HepG2 (cell line): ENCODE data around the gene KCTD13. TPM values are rescaled to one million over a fixed set of nuclear protein-coding genes. Genes with fewer than 3 reads are reported as not detected.

Experiments
- ATAC-seq: fragments of 200-7000 bp; cut with Tn5 transposase; 3 replicates; pipeline ENCODE4 v1.9.1; 2020; ENCODE audit warnings: mild to moderate bottlenecking, moderate library complexity
- BruUV-seq: library from RNA; stranded (reverse); fragments of 400-500 nt; replicated peaks from 2 replicates; lab custom pipeline; 2021; lab: Mats Ljungman, UMichigan
- CTCF ChIA-PET: fragments of 300-600 bp; formaldehyde crosslinking; extraction: SDS; loops from one replicate; lab custom pipeline; 2021; ENCODE audit warnings: low total read pairs, inconsistent platforms, low intra/inter-chr PET ratio; lab: Yijun Ruan, JAX
- POLR2A ChIA-PET: fragments of 350-600 bp; sonication (Branson Sonifier 250); formaldehyde crosslinking; loops from one replicate; lab custom pipeline; 2020; ENCODE audit warnings: antibody characterized with exemption, inconsistent platforms; lab: Yijun Ruan, JAX
- DNase-seq: peaks from one replicate; pipeline ENCODE4 v3.0.0-alpha.2; 2015; ENCODE audit warnings: low spot score
- FAIRE-seq: peaks from 3 replicates; lab custom pipeline; 2011; peaks lifted over from hg19 to GRCh38; lab: Jason Lieb, UNC
- H2AFZ ChIP-seq: one replicate; pipeline ENCODE4 v1.6.1; 2011; ENCODE audit warnings: low read length, inconsistent platforms
- H3K27ac ChIP-seq: fragments of 300-600 bp; 3 replicates; pipeline ENCODE4 v1.8.0; 2011; ENCODE audit warnings: mixed run types, mild to moderate bottlenecking, mixed read lengths, low read length, inconsistent platforms; ENCODE audit not compliant: insufficient read depth; ENCODE audit errors: extremely low read length
- H3K27me3 ChIP-seq, 2 experiments: fragments of 200-600 bp in 1 of 2; 2 replicates in 1 of 2; 3 replicates in 1 of 2; pipeline versions ENCODE4 v1.6.0 to v1.8.0; 2011; ENCODE audit warnings: low read length in 2 of 2, mild to moderate bottlenecking in 2 of 2, moderate library complexity in 2 of 2, inconsistent platforms in 1 of 2; ENCODE audit not compliant: insufficient read depth in 2 of 2, control insufficient read depth in 1 of 2
- H3K36me3 ChIP-seq, 2 experiments: fragments of 200-600 bp in 1 of 2; replicated peaks in 1 of 2; 2 replicates in 1 of 2; 3 replicates in 1 of 2; pipeline versions ENCODE4 v1.5.1 to v1.8.0; 2011; ENCODE audit warnings: low read length in 2 of 2, inconsistent platforms in 1 of 2; ENCODE audit not compliant: insufficient read depth in 2 of 2, control insufficient read depth in 1 of 2
- H3K4me1 ChIP-seq: 2 replicates; pipeline ENCODE4 v1.5.1; 2012; ENCODE audit warnings: low read length, inconsistent platforms; ENCODE audit not compliant: insufficient read depth
- H3K4me2 ChIP-seq: 2 replicates; pipeline ENCODE4 v1.6.0; 2011; ENCODE audit warnings: low read depth, low read length, inconsistent platforms
- H3K4me3 ChIP-seq, 3 experiments: fragments of 200-600 bp in 1 of 3; sonication (generic), shearing (Covaris generic) in 1 of 3; replicated peaks in 1 of 3; 2 replicates each; pipeline ENCODE4 v1.5.1; 2011 to 2016; ENCODE audit warnings: low read length in 3 of 3, inconsistent platforms in 2 of 3, low read depth in 2 of 3, mild to moderate bottlenecking in 2 of 3, control low read depth in 1 of 3, mixed read lengths in 1 of 3; ENCODE audit not compliant: insufficient read depth in 1 of 3
- H3K79me2 ChIP-seq: one replicate; pipeline ENCODE4 v1.6.1; 2011; ENCODE audit warnings: low read length, inconsistent platforms; ENCODE audit not compliant: insufficient read depth
- H3K9ac ChIP-seq: 2 replicates; pipeline ENCODE4 v1.6.0; 2011; ENCODE audit warnings: mild to moderate bottlenecking, low read depth, low read length, inconsistent platforms; ENCODE audit not compliant: insufficient read depth
- H3K9me3 ChIP-seq: 2 replicates; pipeline ENCODE4 v1.5.1; 2012; ENCODE audit warnings: mild to moderate bottlenecking, low read length
- H4K20me1 ChIP-seq: 2 replicates; pipeline ENCODE4 v1.6.0; 2011; ENCODE audit warnings: inconsistent platforms, mild to moderate bottlenecking, low read length, moderate library complexity; ENCODE audit not compliant: insufficient read depth
- HNRNPK ChIP-seq: fragments of 200-400 bp; formaldehyde crosslinking; IDR thresholded peaks from 2 replicates; pipeline ENCODE4 v1.6.1; 2018; ENCODE audit warnings: low read length, low read depth, moderate library complexity, mild to moderate bottlenecking; ENCODE audit not compliant: poor library complexity, severe bottlenecking
- MYNN ChIP-seq: sonication (generic); formaldehyde crosslinking; IDR thresholded peaks from 2 replicates; pipeline ENCODE4 v1.4.0; 2020; ENCODE audit warnings: mild to moderate bottlenecking, low read depth, missing genetic modification reagents
- NFIB ChIP-seq: sonication (generic); formaldehyde crosslinking; IDR thresholded peaks from 2 replicates; pipeline ENCODE4 v1.9.0; 2021; ENCODE audit warnings: missing genetic modification reagents, mild to moderate bottlenecking, borderline replicate concordance
- SRSF1 ChIP-seq: fragments of 200-400 bp; formaldehyde crosslinking; optimal IDR thresholded peaks from 2 replicates; pipeline ENCODE3; 2017; ENCODE audit warnings: mild to moderate bottlenecking, low read depth, low read length, moderate library complexity
- ZNF446 ChIP-seq: sonication (generic); formaldehyde crosslinking; IDR thresholded peaks from 2 replicates; pipeline ENCODE4 v1.5.0; 2020; ENCODE audit warnings: mild to moderate bottlenecking, missing genetic modification reagents
- ZNF550 ChIP-seq: sonication (generic); formaldehyde crosslinking; IDR thresholded peaks from 2 replicates; pipeline ENCODE4 v1.4.0; 2020; ENCODE audit warnings: mild to moderate bottlenecking, missing genetic modification reagents, borderline replicate concordance
- WGBS: methylation state at CpG from one replicate; pipeline ENCODE4 v1.1.6; 2017; ENCODE audit warnings: low lambda C conversion rate; 5-methylcytosine and 5-hydroxymethylcytosine counted together
- in situ Hi-C: cut with HindIII; loops from 2 replicates; pipeline ENCODE4 v1.10.0; 2017; ENCODE audit warnings: low pct_unique_long_range_greater_than_20kb; ENCODE audit not compliant: extremely low pct_ligation_motif_present
- intact Hi-C: fragments of 100-400 bp; cut with micrococcal nuclease; formaldehyde crosslinking; loops from one replicate; pipeline ENCODE4 v1.10.0; 2022; ENCODE audit not compliant: unreplicated experiment
- polyA plus RNA-seq, 8 experiments: library from polyadenylated mRNA; depleted of rRNA in 3 of 8; stranded (reverse) in 7 of 8; unstranded in 1 of 8; fragments of >200 nt; fragmentation: Illumina TruSeq in 4 of 8; extraction: Trizol in 4 of 8; gene quantifications; 2 replicates each; pipeline versions ENCODE4 v1.2.1 to v1.2.3, GENCODE V29; 2011 to 2016; ENCODE audit warnings: low read depth in 4 of 8, missing spikeins in 1 of 8, mixed read lengths in 1 of 8; ENCODE audit not compliant: insufficient read depth in 1 of 8
- total RNA-seq, 5 experiments: library from RNA; depleted of rRNA; stranded (reverse); fragments of >200 nt; fragmentation: Illumina TruSeq; extraction: Trizol; gene quantifications; 2 replicates each; pipeline ENCODE4 v1.2.3, GENCODE V29; 2016; ENCODE audit warnings: low read depth in 1 of 5
- TF ChIP-seq, protein P1 (sequence below): sonication (generic); formaldehyde crosslinking; IDR thresholded peaks from 2 replicates; pipeline ENCODE4 v1.8.1; 2023; ENCODE audit warnings: mild to moderate bottlenecking, moderate library complexity, missing genetic modification reagents
- TF ChIP-seq, protein P2 (sequence below): sonication (generic); formaldehyde crosslinking; IDR thresholded peaks from 2 replicates; pipeline ENCODE4 v1.4.0; 2020; ENCODE audit warnings: low read depth, missing genetic modification reagents
- TF ChIP-seq, protein P3 (sequence below): sonication (generic); formaldehyde crosslinking; IDR thresholded peaks from 2 replicates; pipeline ENCODE4 v1.8.0; 2023; ENCODE audit warnings: mild to moderate bottlenecking, missing genetic modification reagents
- TF ChIP-seq, protein P4 (sequence below): sonication (generic); formaldehyde crosslinking; IDR thresholded peaks from 2 replicates; pipeline ENCODE4 v1.4.0; 2020; ENCODE audit warnings: missing genetic modification reagents
- TF ChIP-seq, protein P5 (sequence below): sonication (generic); formaldehyde crosslinking; IDR thresholded peaks from 2 replicates; pipeline ENCODE4 v1.4.0; 2020; ENCODE audit warnings: missing genetic modification reagents

The KCTD13 gene
- total and polyA plus RNA-seq, 2 of the 13 experiments (the other 11 are each of a cell fraction or from before 2014, with no cell fraction given): 6.3 to 14.7 TPM

DNA sequence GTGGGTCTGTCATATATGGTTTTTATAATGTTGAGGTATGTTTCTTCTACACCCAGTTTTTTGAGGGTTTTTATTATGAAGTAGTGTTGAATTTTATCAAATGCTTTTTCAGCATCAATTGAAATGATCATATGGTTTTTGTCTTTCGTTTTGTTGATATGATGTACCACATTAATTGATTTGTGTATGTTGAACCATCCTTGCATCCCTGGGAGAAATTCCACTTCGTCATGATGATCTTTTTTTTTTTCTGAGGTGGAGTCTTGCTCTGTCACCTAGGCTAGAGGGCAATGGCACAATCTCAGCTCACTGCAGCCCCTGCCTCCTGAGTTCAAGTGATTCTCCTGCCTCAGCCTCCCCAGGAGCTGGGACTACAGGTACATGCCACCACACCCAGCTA, 21.9 kb upstream of the KCTD13 start:
- DNase-seq (no peak), FAIRE-seq (no peak), ATAC-seq (no peak)
- no TSS peak for BruUV-seq
- Histone ChIP-seq H3K9me3 (peaks cover 8% of the 10 kb centered on the region; the same call in 1 of the 2 replicates), H3K9ac (no peak overlapping the region), H3K4me3 (no peak overlapping the region), H3K4me2 (no peak overlapping the region), H3K79me2 (no peaks in the 10 kb centered on the region), H3K27ac (no peak overlapping the region), H3K27me3 (peaks cover 0 to 10% of the 10 kb centered on the region in 2 experiments; a peak in 1 of 5 replicates), H3K36me3 (no peaks in the 10 kb centered on the region), H4K20me1 (no peaks in the 10 kb centered on the region), H3K4me1 (peaks cover 36% of the 10 kb centered on the region), H2AFZ (no peak overlapping the region)
- ChIA-PET CTCF (no interaction called here), POLR2A (no interaction called here)
- in situ Hi-C loops (no loop called here), intact Hi-C loops (no loop called here)
- WGBS: 1% methylated on average over 2 of the region's 2 CpGs
- TF ChIP-seq, protein P1, sequence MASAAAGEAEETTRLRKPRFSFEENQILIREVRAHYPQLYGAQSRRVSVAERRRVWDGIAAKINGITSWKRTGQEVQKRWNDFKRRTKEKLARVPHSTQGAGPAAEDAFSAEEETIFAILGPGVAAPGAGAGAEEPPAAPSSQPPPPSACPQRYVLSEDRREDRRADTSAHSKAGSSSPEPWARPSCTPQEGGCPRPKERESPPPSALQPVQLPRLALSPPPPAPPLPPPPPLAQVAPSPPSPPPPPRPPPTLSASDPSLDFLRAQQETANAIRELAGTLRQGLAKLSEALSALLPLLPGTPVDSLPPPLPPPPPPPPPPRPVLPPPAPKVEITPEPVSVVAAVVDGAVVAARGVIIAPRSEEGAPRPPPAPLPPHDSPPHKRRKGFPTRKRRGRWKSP (CRISPR knock-in tag): no peak
- TF ChIP-seq HNRNPK: no peak
- TF ChIP-seq ZNF446 (CRISPR knock-in tag): no peak
- TF ChIP-seq SRSF1: no peak
- no peak for TF ChIP-seq ZNF550 (CRISPR knock-in tag)
- TF ChIP-seq, protein P2, sequence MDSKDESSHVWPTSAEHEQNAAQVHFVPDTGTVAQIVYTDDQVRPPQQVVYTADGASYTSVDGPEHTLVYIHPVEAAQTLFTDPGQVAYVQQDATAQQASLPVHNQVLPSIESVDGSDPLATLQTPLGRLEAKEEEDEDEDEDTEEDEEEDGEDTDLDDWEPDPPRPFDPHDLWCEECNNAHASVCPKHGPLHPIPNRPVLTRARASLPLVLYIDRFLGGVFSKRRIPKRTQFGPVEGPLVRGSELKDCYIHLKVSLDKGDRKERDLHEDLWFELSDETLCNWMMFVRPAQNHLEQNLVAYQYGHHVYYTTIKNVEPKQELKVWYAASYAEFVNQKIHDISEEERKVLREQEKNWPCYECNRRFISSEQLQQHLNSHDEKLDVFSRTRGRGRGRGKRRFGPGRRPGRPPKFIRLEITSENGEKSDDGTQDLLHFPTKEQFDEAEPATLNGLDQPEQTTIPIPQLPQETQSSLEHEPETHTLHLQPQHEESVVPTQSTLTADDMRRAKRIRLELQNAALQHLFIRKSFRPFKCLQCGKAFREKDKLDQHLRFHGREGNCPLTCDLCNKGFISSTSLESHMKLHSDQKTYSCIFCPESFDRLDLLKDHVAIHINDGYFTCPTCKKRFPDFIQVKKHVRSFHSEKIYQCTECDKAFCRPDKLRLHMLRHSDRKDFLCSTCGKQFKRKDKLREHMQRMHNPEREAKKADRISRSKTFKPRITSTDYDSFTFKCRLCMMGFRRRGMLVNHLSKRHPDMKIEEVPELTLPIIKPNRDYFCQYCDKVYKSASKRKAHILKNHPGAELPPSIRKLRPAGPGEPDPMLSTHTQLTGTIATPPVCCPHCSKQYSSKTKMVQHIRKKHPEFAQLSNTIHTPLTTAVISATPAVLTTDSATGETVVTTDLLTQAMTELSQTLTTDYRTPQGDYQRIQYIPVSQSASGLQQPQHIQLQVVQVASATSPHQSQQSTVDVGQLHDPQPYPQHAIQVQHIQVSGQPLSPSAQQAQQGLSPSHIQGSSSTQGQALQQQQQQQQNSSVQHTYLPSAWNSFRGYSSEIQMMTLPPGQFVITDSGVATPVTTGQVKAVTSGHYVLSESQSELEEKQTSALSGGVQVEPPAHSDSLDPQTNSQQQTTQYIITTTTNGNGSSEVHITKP: no peak
- TF ChIP-seq, protein P3, sequence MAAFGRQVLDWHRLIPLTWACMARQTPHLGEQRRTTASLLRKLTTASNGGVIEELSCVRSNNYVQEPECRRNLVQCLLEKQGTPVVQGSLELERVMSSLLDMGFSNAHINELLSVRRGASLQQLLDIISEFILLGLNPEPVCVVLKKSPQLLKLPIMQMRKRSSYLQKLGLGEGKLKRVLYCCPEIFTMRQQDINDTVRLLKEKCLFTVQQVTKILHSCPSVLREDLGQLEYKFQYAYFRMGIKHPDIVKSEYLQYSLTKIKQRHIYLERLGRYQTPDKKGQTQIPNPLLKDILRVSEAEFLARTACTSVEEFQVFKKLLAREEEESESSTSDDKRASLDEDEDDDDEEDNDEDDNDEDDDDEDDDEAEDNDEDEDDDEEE (CRISPR knock-in tag): no peak
- TF ChIP-seq NFIB (CRISPR knock-in tag): no peak
- TF ChIP-seq, protein P4, sequence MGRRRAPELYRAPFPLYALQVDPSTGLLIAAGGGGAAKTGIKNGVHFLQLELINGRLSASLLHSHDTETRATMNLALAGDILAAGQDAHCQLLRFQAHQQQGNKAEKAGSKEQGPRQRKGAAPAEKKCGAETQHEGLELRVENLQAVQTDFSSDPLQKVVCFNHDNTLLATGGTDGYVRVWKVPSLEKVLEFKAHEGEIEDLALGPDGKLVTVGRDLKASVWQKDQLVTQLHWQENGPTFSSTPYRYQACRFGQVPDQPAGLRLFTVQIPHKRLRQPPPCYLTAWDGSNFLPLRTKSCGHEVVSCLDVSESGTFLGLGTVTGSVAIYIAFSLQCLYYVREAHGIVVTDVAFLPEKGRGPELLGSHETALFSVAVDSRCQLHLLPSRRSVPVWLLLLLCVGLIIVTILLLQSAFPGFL (CRISPR knock-in tag): no peak
- TF ChIP-seq MYNN (CRISPR knock-in tag): no peak
- TF ChIP-seq, protein P5, sequence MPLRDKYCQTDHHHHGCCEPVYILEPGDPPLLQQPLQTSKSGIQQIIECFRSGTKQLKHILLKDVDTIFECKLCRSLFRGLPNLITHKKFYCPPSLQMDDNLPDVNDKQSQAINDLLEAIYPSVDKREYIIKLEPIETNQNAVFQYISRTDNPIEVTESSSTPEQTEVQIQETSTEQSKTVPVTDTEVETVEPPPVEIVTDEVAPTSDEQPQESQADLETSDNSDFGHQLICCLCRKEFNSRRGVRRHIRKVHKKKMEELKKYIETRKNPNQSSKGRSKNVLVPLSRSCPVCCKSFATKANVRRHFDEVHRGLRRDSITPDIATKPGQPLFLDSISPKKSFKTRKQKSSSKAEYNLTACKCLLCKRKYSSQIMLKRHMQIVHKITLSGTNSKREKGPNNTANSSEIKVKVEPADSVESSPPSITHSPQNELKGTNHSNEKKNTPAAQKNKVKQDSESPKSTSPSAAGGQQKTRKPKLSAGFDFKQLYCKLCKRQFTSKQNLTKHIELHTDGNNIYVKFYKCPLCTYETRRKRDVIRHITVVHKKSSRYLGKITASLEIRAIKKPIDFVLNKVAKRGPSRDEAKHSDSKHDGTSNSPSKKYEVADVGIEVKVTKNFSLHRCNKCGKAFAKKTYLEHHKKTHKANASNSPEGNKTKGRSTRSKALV (CRISPR knock-in tag): no peak
